Neural progenitor cell (in vitro differentiated cells): Measurements from ENCODE around the gene LRRC32. TPM values are rescaled to one million over a fixed set of nuclear protein-coding genes. Genes with fewer than 3 reads are reported as not detected.

Experiments
- DNase-seq: peaks from one replicate; pipeline ENCODE4 v3.0.0-alpha.2; 2016; ENCODE audit warnings: low spot score
- H2AFZ ChIP-seq: fragments of 200-600 bp; sonication (generic); replicated peaks from 2 replicates; pipeline ENCODE4 v1.6.1; 2016; ENCODE audit warnings: antibody characterized with exemption
- H3F3A ChIP-seq: fragments of 200-600 bp; sonication (generic); 2 replicates; pipeline ENCODE4 v1.6.1; 2016; ENCODE audit warnings: antibody characterized with exemption, low read depth
- H3K27ac ChIP-seq: fragments of 200-600 bp; sonication (generic); 2 replicates; pipeline ENCODE4 v1.5.1; 2016; ENCODE audit warnings: mild to moderate bottlenecking
- H3K27me3 ChIP-seq: fragments of 200-600 bp; sonication (generic); 2 replicates; pipeline ENCODE4 v1.6.1; 2016; ENCODE audit warnings: mild to moderate bottlenecking, moderate library complexity
- H3K36me3 ChIP-seq: fragments of 200-600 bp; sonication (generic); 2 replicates; pipeline ENCODE4 v1.5.1; 2016
- H3K4me1 ChIP-seq: fragments of 200-600 bp; sonication (generic); 2 replicates; pipeline ENCODE4 v1.6.1; 2016; ENCODE audit warnings: mixed run types
- H3K4me2 ChIP-seq: fragments of 200-600 bp; sonication (generic); 2 replicates; pipeline ENCODE4 v1.6.1; 2016
- H3K4me3 ChIP-seq: fragments of 200-600 bp; sonication (generic); 2 replicates; pipeline ENCODE4 v1.5.1; 2016
- H3K79me2 ChIP-seq: fragments of 200-600 bp; sonication (generic); 2 replicates; pipeline ENCODE4 v1.6.1; 2016; ENCODE audit warnings: low read depth
- H3K9ac ChIP-seq: fragments of 200-600 bp; sonication (generic); 2 replicates; pipeline ENCODE4 v1.6.1; 2016
- H3K9me3 ChIP-seq: fragments of 200-600 bp; sonication (generic); 2 replicates; pipeline ENCODE4 v1.5.1; 2016; ENCODE audit warnings: low read depth
- H4K20me1 ChIP-seq: fragments of 200-600 bp; sonication (generic); 2 replicates; pipeline ENCODE4 v1.6.1; 2016; ENCODE audit warnings: low read depth
- H3K27ac Mint-ChIP-seq: 3 replicates; pipeline ENCODE4 v1.8.0; 2021; ENCODE audit warnings: mixed read lengths
- H3K27me3 Mint-ChIP-seq: 2 replicates; pipeline ENCODE4 v1.8.0; 2022; ENCODE audit warnings: low read depth, mild to moderate bottlenecking, inconsistent platforms, moderate library complexity, mixed read lengths; ENCODE audit not compliant: insufficient read depth
- H3K36me3 Mint-ChIP-seq: 3 replicates; pipeline ENCODE4 v1.8.0; 2021; ENCODE audit warnings: mixed read lengths
- H3K4me1 Mint-ChIP-seq: 3 replicates; pipeline ENCODE4 v1.8.0; 2021; ENCODE audit warnings: mixed read lengths
- H3K4me3 Mint-ChIP-seq: 3 replicates; pipeline ENCODE4 v1.8.0; 2021; ENCODE audit warnings: mild to moderate bottlenecking, moderate library complexity, mixed read lengths
- H3K9me3 Mint-ChIP-seq: 3 replicates; pipeline ENCODE4 v1.8.0; 2020; ENCODE audit warnings: mixed read lengths
- CTCF ChIP-seq: fragments of 200-600 bp; sonication (generic); IDR thresholded peaks from 2 replicates; pipeline ENCODE4 v1.5.1; 2017; ENCODE audit warnings: antibody characterized with exemption, mild to moderate bottlenecking
- EZH2 ChIP-seq: fragments of 200-600 bp; sonication (generic); IDR thresholded peaks from 2 replicates; pipeline ENCODE4 v1.6.1; 2017; ENCODE audit warnings: antibody characterized with exemption, mild to moderate bottlenecking, moderate library complexity
- EZH2phosphoT487 ChIP-seq: fragments of 200-600 bp; sonication (generic); IDR thresholded peaks from 2 replicates; pipeline ENCODE4 v1.6.1; 2017; ENCODE audit warnings: antibody characterized with exemption
- total RNA-seq: library from RNA; depleted of rRNA; stranded (reverse); fragments of >200 nt; gene quantifications from 2 replicates; pipeline ENCODE4 v1.2.3, GENCODE V29; 2015; ENCODE audit warnings: low replicate concordance

The LRRC32 gene
- total RNA-seq, 1 donor from 2014 or later, result 0.21 TPM

GRCh38 chr11:76708972-76709660 lies 38.6 kb upstream of the LRRC32 start:
- Histone ChIP-seq H3K4me2 (no peak overlapping the region), H3K27ac (no peak overlapping the region), H3K27me3 (no peaks in the 10 kb centered on the region), H3K36me3 (no peaks in the 10 kb centered on the region), H3K79me2 (no peaks in the 10 kb centered on the region), H3F3A (no peaks in the 10 kb centered on the region), H4K20me1 (no peaks in the 10 kb centered on the region), H3K4me3 (no peak overlapping the region), H3K4me1 (peaks cover 2% of the 10 kb centered on the region), H2AFZ (no peak overlapping the region), H3K9me3 (no peaks in the 10 kb centered on the region), H3K9ac (no peak overlapping the region)
- TF ChIP-seq CTCF (no peak), EZH2phosphoT487 (no peak), EZH2 (no peak)
- H3K36me3 Mint-ChIP-seq, result no peaks in the 10 kb centered on the region
- H3K4me1 Mint-ChIP-seq, result peaks cover 6% of the 10 kb centered on the region
- no peak overlapping the region for H3K27ac Mint-ChIP-seq
- H3K9me3 Mint-ChIP-seq, result peaks cover 2% of the 10 kb centered on the region
- peaks cover 8% of the 10 kb centered on the region for H3K27me3 Mint-ChIP-seq
- H3K4me3 Mint-ChIP-seq, result no peak overlapping the region
- DNase-seq, result no peak

- H3F3A ChIP-seq, result no peaks in the 10 kb centered on the region
- H3K4me2 ChIP-seq, result no peak overlapping the region
- no peak overlapping the region for H3K4me3 ChIP-seq
- H3K9me3 ChIP-seq, result no peaks in the 10 kb centered on the region
- H3K36me3 Mint-ChIP-seq, result no peaks in the 10 kb centered on the region
- H3K9me3 Mint-ChIP-seq, result peaks cover 2% of the 10 kb centered on the region
- H2AFZ ChIP-seq, result no peak overlapping the region
- peaks cover 5% of the 10 kb centered on the region for H3K27me3 Mint-ChIP-seq
- H3K4me1 ChIP-seq, result peaks cover 4% of the 10 kb centered on the region
- no peak overlapping the region for H3K27ac Mint-ChIP-seq
- no peaks in the 10 kb centered on the region for H3K36me3 ChIP-seq
- H4K20me1 ChIP-seq, result no peaks in the 10 kb centered on the region
- peaks cover 9% of the 10 kb centered on the region for H3K4me1 Mint-ChIP-seq
- no peak overlapping the region for H3K27ac ChIP-seq
- H3K27me3 ChIP-seq, result no peaks in the 10 kb centered on the region
- H3K9ac ChIP-seq, result no peak overlapping the region
- TF ChIP-seq CTCF (no peak), EZH2phosphoT487 (no peak), EZH2 (no peak)
- no peak overlapping the region for H3K4me3 Mint-ChIP-seq
- no peaks in the 10 kb centered on the region for H3K79me2 ChIP-seq
- DNase-seq, result no peak
Observed at GRCh38 chr11:76707293-76707825, 36.8 kb upstream of the LRRC32 start.

- H3K36me3 Mint-ChIP-seq, result no peaks in the 10 kb centered on the region
- Histone ChIP-seq H3K4me3 (no peak overlapping the region), H4K20me1 (no peaks in the 10 kb centered on the region), H2AFZ (no peak overlapping the region), H3K4me2 (no peak overlapping the region), H3K27me3 (no peaks in the 10 kb centered on the region), H3K9ac (no peak overlapping the region), H3K4me1 (peaks cover 4% of the 10 kb centered on the region), H3K9me3 (no peaks in the 10 kb centered on the region), H3K79me2 (no peaks in the 10 kb centered on the region), H3K27ac (no peak overlapping the region), H3K36me3 (no peaks in the 10 kb centered on the region), H3F3A (no peaks in the 10 kb centered on the region)
- no peak for TF ChIP-seq CTCF
- no peak for TF ChIP-seq EZH2phosphoT487
- no peak for TF ChIP-seq EZH2
- H3K4me1 Mint-ChIP-seq, result peaks cover 9% of the 10 kb centered on the region
- no peak overlapping the region for H3K27ac Mint-ChIP-seq
- peaks cover 5% of the 10 kb centered on the region for H3K27me3 Mint-ChIP-seq
- H3K4me3 Mint-ChIP-seq, result no peak overlapping the region
- H3K9me3 Mint-ChIP-seq, result peaks cover 2% of the 10 kb centered on the region
- DNase-seq, result no peak
Observed at GRCh38 chr11:76706667-76707066, 36.1 kb upstream of the LRRC32 start.
